Measurements from ENCODE around the gene APOA1. TPM values are rescaled to one million over a fixed set of nuclear protein-coding genes. Genes with fewer than 3 reads are reported as not detected.

The APOA1 gene
- total and polyA plus RNA-seq, 2 donors (not counting 1 experiment from before 2014, with no cell fraction given) = 0.46 TPM; not detected in 1

- no peaks in the 10 kb centered on the region for H3K4me1 ChIP-seq (ENCODE audit: control insufficient read depth in 2 of 2, insufficient read depth in 2 of 2, low read length in 2 of 2)
- CTCF ChIA-PET = interaction anchor here (1.0 kb wide), 1 partner anchor 277 kb away, joined by 3 read pairs; no protein-coding TSS in a partner anchor
- no peaks in the 10 kb centered on the region for H4K20me1 ChIP-seq (ENCODE audit: control insufficient read depth, insufficient read depth, low read length, poor library complexity, severe bottlenecking)
- H3K9me3 Mint-ChIP-seq (ENCODE audit: insufficient read depth) = no peaks in the 10 kb centered on the region
- TF ChIP-seq EZH2 (IDR thresholded peaks at IDR 0.05; ENCODE audit: borderline replicate concordance, insufficient read depth, low read depth, low read length, poor library complexity, severe bottlenecking) (no peak), CTCF (IDR thresholded peaks at IDR 0.05) (no peak)
- H3K27ac Mint-ChIP-seq = no peak overlapping the region
- no peaks in the 10 kb centered on the region for H3K9me3 ChIP-seq (ENCODE audit: control extremely low read depth in 1 of 3, control insufficient read depth in 2 of 3, insufficient read depth in 1 of 3, low read length in 2 of 3)
- H3K27me3 Mint-ChIP-seq = peaks cover 4% of the 10 kb centered on the region
- H3K4me2 ChIP-seq (replicated peaks; ENCODE audit: low read depth, low read length, poor library complexity, severe bottlenecking) = no peak overlapping the region
- 68% methylated on average over 9 of the region's 16 CpGs for WGBS (ENCODE audit: insufficient coverage)
- H3K4me1 Mint-ChIP-seq = no peaks in the 10 kb centered on the region
- no peaks in the 10 kb centered on the region for H3K27me3 ChIP-seq (replicated peaks in 1 of 4; ENCODE audit: control extremely low read depth in 1 of 4, control insufficient read depth in 3 of 4, insufficient read depth in 4 of 4, low read length in 3 of 4)
- no peak overlapping the region for H3K27ac ChIP-seq (ENCODE audit: low read length in 2 of 2)
- ATAC-seq (ENCODE audit: low read depth) (no peak), DNase-seq (no peak)
- no peak overlapping the region for H3K9ac ChIP-seq (ENCODE audit: low read length)
- H3K79me2 ChIP-seq (ENCODE audit: control insufficient read depth, insufficient read depth, low read length) = no peaks in the 10 kb centered on the region
- no peak overlapping the region for H3K4me3 Mint-ChIP-seq
- intact Hi-C loops (cut with micrococcal nuclease) = no loop called here
- POLR2A ChIA-PET = no interaction called here
- H3K4me3 ChIP-seq (ENCODE audit: control extremely low read depth in 1 of 5, extremely low read depth in 1 of 5, insufficient read depth in 1 of 5, low read depth in 2 of 5, low read length in 4 of 5) = no peak overlapping the region
- H2AFZ ChIP-seq (ENCODE audit: insufficient read depth, low read depth, low read length, poor library complexity, severe bottlenecking) = no peak overlapping the region
- H3K36me3 ChIP-seq (replicated peaks in 1 of 2; ENCODE audit: control extremely low read depth in 1 of 2, control insufficient read depth in 1 of 2, extremely low read depth in 1 of 2, insufficient read depth in 2 of 2, low read length in 1 of 2) = no peaks in the 10 kb centered on the region
These were observed 8.5 kb downstream of the APOA1 start for GRCh38 chr11:116828632-116829524.

DNA sequence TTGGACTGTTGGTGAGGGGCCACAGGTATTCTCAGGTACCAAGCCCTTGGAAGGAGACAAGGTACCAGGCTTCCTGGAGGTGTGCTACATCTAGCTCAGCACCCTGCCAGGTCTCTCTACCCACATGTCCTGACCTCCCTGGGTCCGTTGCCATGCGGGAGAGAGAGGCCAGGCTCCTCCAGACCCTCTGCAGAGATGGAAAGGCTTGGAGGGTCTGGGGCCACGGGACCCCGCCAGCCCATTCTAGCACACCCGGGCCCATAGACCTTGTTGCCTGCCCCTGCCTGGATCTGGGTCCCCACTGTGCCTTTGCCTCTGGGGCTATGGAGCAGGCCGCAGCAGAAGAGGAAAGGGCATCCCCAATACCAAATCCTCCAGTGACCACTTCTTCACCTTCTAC lies 10.0 kb downstream of the APOA1 start:
- H3K27ac Mint-ChIP-seq = no peak overlapping the region
- Histone ChIP-seq H3K4me1 (ENCODE audit: control insufficient read depth in 2 of 2, insufficient read depth in 2 of 2, low read length in 2 of 2) (no peaks in the 10 kb centered on the region), H2AFZ (ENCODE audit: insufficient read depth, low read depth, low read length, poor library complexity, severe bottlenecking) (no peak overlapping the region), H4K20me1 (ENCODE audit: control insufficient read depth, insufficient read depth, low read length, poor library complexity, severe bottlenecking) (no peaks in the 10 kb centered on the region), H3K9me3 (ENCODE audit: control extremely low read depth in 1 of 3, control insufficient read depth in 2 of 3, insufficient read depth in 1 of 3, low read length in 2 of 3) (no peaks in the 10 kb centered on the region), H3K27me3 (replicated peaks in 1 of 4; ENCODE audit: control extremely low read depth in 1 of 4, control insufficient read depth in 3 of 4, insufficient read depth in 4 of 4, low read length in 3 of 4) (peaks cover 0 to 2% (median 0%) of the 10 kb centered on the region in 4 experiments), H3K9ac (ENCODE audit: low read length) (no peak overlapping the region), H3K4me2 (replicated peaks; ENCODE audit: low read depth, low read length, poor library complexity, severe bottlenecking) (no peak overlapping the region), H3K4me3 (ENCODE audit: control extremely low read depth in 1 of 5, extremely low read depth in 1 of 5, insufficient read depth in 1 of 5, low read depth in 2 of 5, low read length in 4 of 5) (no peak overlapping the region), H3K79me2 (ENCODE audit: control insufficient read depth, insufficient read depth, low read length) (no peaks in the 10 kb centered on the region), H3K36me3 (replicated peaks in 1 of 2; ENCODE audit: control extremely low read depth in 1 of 2, control insufficient read depth in 1 of 2, extremely low read depth in 1 of 2, insufficient read depth in 2 of 2, low read length in 1 of 2) (no peaks in the 10 kb centered on the region), H3K27ac (ENCODE audit: low read length in 2 of 2) (no peak overlapping the region)
- no peaks in the 10 kb centered on the region for H3K4me1 Mint-ChIP-seq
- H3K27me3 Mint-ChIP-seq = peaks cover 4% of the 10 kb centered on the region
- CTCF ChIA-PET = no interaction called here
- DNase-seq (no peak), ATAC-seq (ENCODE audit: low read depth) (no peak)
- POLR2A ChIA-PET = no interaction called here
- no peak overlapping the region for H3K4me3 Mint-ChIP-seq
- WGBS (ENCODE audit: insufficient coverage) = 91% methylated on average over 6 of the region's 6 CpGs
- TF ChIP-seq EZH2 (IDR thresholded peaks at IDR 0.05; ENCODE audit: borderline replicate concordance, insufficient read depth, low read depth, low read length, poor library complexity, severe bottlenecking) (no peak), CTCF (IDR thresholded peaks at IDR 0.05) (no peak)
- intact Hi-C loops (cut with micrococcal nuclease) = no loop called here
- H3K9me3 Mint-ChIP-seq (ENCODE audit: insufficient read depth) = no peaks in the 10 kb centered on the region
